SK-N-SH treated with all-trans-retinoic acid at 6 μM for 48 hours (cell line): Measurements from ENCODE around the gene TFEB.

Source experiments
- ARNTL ChIP-seq: fragments of 450-650 bp; formaldehyde crosslinking; IDR thresholded peaks from 2 replicates; pipeline ENCODE4 v1.5.0; 2020; ENCODE audit warnings: low read depth, mild to moderate bottlenecking, moderate library complexity, borderline replicate concordance
- ISL1 ChIP-seq: fragments of 250-450 bp; sonication (Bioruptor Pico); IDR thresholded peaks from 2 replicates; pipeline ENCODE4 v2.1.2; 2022; ENCODE audit warnings: mild to moderate bottlenecking, moderate library complexity
- OSR1 ChIP-seq: fragments of 250-450 bp; sonication (Bioruptor Pico); IDR thresholded peaks from 2 replicates; pipeline ENCODE4 v1.8.0; 2022; ENCODE audit warnings: moderate library complexity, mild to moderate bottlenecking, inconsistent platforms
- PATZ1 ChIP-seq: fragments of 250-450 bp; sonication (Bioruptor Pico); IDR thresholded peaks from 2 replicates; pipeline ENCODE4 v1.8.0; 2020; ENCODE audit warnings: mild to moderate bottlenecking, moderate library complexity, borderline replicate concordance
- PPARA ChIP-seq: fragments of 250-450 bp; sonication (Bioruptor Pico); IDR thresholded peaks from 2 replicates; pipeline ENCODE4 v1.5.0; 2020; ENCODE audit warnings: mild to moderate bottlenecking, borderline replicate concordance
- SNAI2 ChIP-seq: fragments of 250-450 bp; sonication (Bioruptor Pico); IDR thresholded peaks from 2 replicates; pipeline ENCODE4 v1.5.0; 2020; ENCODE audit warnings: mild to moderate bottlenecking, moderate library complexity
- TCF4 ChIP-seq: fragments of 250-450 bp; sonication (Bioruptor Pico); IDR thresholded peaks from 2 replicates; pipeline ENCODE4 v1.8.0; 2021; ENCODE audit warnings: mild to moderate bottlenecking, moderate library complexity, borderline replicate concordance
- ZC3H10 ChIP-seq: fragments of 250-450 bp; sonication (Bioruptor Pico); IDR thresholded peaks from 2 replicates; pipeline ENCODE4 v1.5.1; 2021; ENCODE audit warnings: mild to moderate bottlenecking, moderate library complexity
- ZFP3 ChIP-seq: fragments of 250-450 bp; sonication (Bioruptor Pico); IDR thresholded peaks from 2 replicates; pipeline ENCODE4 v1.5.0; 2020; ENCODE audit warnings: mild to moderate bottlenecking, moderate library complexity
- ZFP30 ChIP-seq: fragments of 450-650 bp; formaldehyde crosslinking; IDR thresholded peaks from 2 replicates; pipeline ENCODE4 v1.5.0; 2022; ENCODE audit warnings: mild to moderate bottlenecking, moderate library complexity

GRCh38 chr6:41687501-41688175 lies 47.8 kb downstream of the TFEB start:
- TF ChIP-seq ARNTL (CRISPR knock-in tag), result no peak
- TF ChIP-seq ZFP3, result no peak
- no peak for TF ChIP-seq ISL1 (CRISPR knock-in tag)
- TF ChIP-seq OSR1 (CRISPR knock-in tag), result no peak
- no peak for TF ChIP-seq ZFP30 (CRISPR knock-in tag)
- no peak for TF ChIP-seq TCF4 (CRISPR knock-in tag)
- no peak for TF ChIP-seq SNAI2 (CRISPR knock-in tag)
- no peak for TF ChIP-seq PATZ1 (CRISPR knock-in tag)
- no peak for TF ChIP-seq ZC3H10 (CRISPR knock-in tag)
- TF ChIP-seq PPARA (CRISPR knock-in tag), result no peak
